KG1 (cell line): ENCODE measurements around the gene ARL10.

Experiments used
- DNase-seq: peaks from one replicate; lab custom pipeline; 2025; lab: John Stamatoyannopoulos, UW

ARL10 gene, protein sequence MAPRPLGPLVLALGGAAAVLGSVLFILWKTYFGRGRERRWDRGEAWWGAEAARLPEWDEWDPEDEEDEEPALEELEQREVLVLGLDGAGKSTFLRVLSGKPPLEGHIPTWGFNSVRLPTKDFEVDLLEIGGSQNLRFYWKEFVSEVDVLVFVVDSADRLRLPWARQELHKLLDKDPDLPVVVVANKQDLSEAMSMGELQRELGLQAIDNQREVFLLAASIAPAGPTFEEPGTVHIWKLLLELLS

DNA sequence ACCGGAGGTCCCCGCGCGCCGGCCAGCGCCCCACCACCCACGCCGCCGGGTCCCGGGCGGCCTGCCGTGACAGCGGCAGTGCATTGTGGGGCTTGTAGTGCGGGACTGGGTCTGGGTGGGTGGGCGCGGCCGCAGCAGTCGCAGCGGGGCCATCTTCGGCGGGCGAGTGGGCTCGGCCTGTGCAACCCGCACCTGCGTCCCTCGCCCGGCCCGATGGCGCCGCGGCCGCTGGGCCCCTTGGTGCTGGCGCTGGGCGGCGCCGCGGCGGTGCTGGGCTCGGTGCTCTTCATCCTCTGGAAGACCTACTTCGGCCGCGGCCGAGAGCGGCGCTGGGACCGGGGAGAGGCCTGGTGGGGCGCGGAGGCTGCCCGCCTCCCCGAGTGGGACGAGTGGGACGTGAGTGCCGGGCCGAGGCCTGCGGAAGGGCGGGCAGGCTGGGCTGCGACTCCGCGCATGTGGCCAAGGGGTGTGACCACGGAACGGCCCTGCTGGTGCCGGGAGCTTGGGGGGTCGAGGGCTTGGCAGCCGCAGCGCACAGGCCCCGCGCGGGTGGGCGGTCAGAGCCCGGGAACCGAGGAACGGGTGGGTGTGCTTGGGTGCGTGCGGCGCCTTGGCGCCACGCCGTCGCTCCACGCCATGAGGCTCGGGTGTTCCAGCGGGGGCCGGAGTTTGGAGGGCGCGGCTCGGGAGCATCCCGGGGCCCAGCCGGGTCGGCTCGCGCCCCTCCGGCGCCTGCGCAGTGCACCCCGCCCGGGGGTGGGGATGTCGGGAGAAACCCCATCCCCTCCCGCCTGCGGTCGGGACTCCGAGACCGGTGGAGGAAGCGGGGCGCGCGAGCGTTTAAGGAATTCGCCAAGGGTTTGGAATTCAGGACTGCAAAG lies at the start of gene ARL10:
Gene ARL10 (plus strand): TSS at position 137 of the 881 bp plus-strand sequence. CDS start 77 bp downstream, at position 214.
- no peak for DNase-seq

DNA sequence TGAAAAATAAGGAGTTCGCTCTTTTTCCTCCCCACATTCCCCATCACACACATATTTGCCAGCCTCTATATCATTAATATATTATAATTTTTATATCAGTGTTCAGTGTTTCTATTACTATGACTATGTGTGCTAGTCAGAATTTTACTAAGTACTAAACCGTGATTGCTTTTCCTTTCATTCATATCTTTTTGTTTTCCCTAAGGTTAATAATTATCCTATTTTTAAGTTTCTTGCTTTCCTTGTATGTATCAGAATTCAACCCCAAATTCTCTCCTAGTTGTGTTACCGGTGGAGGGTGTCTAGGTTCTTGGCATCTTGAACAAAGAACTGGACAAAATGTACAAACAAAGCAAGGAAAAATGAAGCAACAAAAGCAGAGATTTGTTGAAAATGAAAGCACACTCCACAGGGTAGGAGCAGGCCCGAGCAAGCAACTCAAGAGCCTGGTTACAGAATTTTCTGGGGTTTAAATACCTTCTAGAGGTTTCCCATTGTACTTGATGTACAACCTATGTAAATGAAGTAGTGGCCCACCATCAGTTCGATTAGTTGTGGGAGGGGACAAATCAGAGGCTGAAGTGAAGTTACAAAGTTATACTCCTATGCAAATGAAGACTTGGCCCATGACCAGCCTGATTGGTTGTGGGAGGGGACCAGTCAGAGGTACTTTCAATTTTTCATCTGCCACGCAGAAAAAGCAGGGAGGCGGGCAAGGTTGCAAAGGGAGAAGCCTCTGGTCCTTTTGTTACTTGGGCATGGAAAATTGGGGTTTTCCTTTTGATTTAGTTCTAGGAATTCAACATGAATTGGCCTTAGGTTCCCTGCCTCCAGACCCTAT lies 47.5 kb upstream of the ARL10 start:
- no peak for DNase-seq

DNA sequence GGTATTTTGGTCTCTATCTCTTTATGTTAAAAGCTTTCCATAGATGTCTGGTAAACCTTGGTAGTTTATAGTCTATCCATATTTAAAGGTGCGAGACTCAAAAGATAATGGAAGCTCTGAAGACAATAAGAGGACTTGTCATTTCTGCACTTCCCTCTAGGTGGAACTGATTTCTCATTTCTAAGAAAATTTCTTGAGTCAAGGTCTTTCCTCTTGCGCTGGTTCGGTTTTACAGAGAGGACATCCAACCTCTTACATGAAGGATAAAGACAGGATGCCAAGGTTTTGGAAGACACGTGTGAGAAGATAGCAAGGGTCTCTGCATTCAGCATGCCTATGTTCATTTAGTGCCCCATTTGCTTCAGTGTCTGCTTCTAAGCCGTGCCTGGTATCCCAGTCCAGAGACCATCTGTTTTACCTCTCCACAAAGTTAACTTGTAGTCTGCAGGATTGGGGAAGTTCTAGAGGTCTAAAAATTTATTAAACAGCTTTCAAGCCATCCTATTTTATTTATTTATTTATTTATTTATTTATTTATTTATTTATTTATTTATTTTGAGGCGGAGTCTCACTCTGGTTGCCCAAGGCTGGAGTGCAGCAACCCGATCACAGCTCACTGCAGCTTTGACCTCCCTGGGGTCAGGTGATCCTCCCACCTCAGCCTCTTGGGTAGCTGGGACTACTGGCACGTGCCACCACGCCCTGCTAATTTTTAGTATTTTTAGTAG lies 45.3 kb upstream of the ARL10 start:
- DNase-seq, result no peak

DNA sequence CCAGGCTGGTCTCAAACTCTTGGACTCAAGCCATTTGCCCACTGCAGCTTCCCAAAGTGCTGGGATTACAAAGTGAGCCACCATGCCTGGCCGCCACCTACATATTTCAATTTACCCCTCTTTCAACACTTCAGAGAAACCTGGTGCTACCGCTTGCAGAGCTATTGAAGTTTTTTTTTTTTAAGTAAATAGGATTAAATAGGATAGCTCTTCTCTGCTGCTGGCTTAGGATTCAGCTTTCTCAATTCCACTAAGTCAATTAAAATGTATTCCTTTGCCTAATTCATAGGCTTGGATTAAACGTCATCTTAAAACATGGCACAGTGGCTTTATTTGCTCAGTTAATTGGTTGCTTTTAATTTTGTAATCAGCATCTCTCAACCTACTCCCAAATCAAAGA lies 44.7 kb upstream of the ARL10 start:
- no peak for DNase-seq

DNA sequence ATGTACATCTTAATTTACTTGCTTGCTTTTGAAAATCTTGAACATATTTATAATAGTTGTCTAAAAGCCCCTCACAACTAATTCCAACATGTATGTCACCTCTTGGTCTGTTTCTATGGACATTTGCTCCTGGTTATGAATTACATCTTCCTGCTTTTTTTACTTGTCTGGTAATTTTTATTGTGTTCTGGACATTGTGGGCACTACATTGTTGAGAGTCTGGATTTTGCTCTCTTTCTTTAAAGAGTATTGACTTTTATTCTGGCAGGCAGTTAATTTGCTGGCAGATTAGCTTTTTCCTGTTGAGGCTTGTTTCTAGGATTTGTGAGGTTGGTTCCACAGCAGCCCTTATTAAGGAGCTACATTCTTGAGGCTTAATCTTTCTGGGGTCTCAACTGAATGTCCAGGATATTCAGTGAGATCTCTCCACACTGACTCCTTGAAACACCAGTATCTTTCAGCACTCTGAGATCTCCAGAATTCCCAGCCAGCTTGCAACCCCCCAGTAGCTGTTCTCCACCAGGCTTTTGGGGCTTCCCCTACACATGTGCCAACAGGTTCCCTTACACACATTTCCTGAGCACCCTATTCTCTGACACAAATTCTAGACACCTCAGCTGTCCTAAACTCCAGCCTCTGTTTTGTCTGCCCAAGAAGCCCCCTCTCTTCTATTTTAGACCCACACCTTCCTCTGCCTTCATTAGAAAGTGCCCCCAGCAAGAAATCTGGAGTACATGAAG lies 31.1 kb upstream of the ARL10 start:
- no peak for DNase-seq

DNA sequence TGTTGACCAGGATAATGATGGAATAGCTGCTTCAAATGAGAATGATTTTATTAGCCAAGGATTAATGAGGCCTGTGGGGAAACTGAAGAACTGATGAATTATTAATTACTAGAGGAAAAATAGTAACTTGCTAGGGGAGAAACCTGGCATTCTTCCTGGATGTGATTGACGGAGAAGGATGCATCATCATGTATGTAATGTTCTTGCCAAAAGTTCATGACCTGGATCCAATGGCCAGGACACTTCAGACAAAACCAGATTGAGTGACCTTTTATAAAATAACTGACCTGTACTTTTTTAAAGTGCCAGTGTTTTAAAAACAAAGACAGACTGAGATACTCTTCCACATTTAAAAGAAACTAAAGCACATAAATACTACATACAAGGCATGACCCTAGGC lies 27.4 kb upstream of the ARL10 start:
- DNase-seq, result no peak

DNA sequence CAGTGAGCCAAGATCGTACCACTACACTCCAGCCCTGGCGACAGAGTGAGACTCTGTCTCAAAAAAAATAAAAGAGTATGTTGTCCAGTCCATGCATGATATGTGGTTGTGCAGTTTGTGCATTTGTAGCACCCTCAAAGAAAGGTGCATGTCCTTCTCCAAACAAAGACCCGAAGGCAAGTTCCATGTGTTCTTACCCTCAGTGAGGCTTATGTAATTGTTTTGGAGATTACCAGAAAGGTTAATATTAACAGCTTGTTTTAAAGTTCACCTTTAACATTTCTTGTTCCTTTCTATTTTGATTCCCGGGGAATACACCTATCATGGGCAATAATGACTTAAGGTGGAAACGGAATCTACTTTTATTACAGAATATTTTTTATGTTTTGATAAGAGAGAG lies 26.0 kb upstream of the ARL10 start:
- no peak for DNase-seq

DNA sequence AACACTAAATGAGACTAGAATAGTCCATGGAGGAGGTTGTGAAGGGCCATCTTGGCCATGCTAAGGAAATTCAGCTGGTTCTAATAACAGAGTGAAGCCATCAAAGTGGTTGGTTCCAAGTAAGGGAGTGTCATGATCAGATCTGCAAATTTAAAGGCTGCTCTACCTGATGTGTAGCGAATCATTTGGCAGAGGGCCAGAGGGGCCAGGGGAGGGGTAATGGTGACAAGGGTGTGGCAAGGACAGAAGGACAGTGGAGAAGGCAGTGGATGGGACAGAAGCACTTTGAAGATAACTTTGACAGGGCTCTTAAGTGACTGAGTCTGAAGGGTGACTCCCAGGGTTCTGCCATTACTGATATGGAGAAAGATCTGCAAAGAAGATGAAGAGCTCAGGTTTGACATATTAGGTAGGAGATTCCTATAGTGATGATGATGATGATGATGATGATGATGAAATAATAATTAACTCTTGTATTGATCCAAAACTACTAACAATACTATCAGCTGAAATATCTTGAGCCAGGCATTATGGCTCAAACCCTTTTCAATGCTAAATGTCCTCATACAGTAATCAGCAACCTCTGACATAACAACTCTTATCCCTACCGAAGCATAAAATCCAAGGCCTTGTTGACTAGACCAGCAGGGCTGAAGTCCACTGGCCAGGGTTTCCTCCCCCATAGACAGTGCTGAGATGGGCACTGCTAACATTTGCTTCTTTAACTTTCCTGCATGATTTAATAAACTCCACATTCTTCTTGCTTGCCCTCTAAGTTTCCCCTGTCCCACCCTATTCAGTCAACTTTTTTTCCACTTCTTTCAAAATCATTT lies 23.7 kb upstream of the ARL10 start:
- no peak for DNase-seq

DNA sequence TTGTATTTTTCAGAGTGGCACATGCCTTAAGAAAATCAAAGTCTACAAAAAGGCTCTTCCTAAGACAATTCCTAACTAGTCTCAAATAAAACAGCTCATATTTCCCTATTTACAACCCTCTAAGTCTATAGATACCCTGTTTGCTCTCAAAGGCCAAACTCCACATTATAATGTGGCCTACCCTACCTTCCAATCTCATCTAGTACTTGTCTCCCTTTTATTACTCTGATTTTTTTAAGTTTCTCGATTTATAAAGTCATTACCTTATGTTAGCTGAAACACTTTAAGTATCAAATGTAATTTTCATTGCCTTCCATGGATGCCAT lies 23.2 kb upstream of the ARL10 start:
- DNase-seq, result no peak

DNA sequence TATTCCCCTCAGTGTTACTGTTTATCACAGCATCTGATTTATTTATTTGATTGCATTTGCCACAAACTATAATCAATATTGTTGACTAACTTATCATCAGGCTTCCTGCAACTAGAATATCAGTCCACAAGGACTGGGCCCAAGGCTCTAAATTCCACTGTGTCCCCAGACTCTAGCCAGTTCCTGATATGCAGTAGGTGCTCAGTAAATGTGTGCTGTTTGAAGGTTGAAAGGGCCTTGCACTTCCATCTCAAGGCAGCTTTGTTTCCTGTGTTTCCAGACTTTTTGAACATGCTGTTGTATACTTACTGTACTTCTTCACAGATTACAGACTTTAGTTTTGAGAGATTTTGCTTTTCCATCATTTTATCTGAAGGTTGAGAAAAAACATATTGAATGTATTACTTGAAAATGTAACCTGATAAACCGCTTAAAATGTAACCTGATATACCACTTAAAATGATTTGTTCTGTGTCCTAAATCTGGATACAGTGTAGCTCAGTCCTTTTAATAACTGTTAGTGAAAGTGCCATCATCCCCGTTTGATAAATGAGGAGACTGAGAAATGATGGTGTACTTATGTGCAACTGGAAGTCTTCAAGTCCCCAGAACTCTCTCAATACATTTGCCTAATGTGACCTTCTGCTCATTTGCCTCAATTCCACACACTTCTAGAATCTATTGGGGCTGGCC lies 22.4 kb upstream of the ARL10 start:
- no peak for DNase-seq

DNA sequence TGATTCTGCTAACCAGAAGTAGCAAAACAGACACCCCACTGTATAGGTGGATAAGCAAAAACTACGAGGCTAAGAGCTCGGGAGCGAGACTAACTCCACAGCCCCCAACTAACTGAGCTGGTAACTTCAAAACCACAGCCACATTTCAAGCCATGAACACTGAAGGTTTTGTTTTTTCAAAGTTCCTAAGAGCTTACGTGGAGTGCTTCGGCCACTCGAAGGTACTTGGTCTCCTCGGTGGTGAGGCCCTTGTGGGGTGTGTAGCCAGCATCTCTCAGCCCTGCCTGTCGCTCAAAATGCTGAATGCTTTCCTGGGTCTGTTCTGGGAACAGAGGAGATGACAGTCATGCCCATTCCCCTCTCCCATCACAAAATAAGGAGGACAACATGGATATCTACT lies 14.9 kb upstream of the ARL10 start:
- DNase-seq, result no peak

DNA sequence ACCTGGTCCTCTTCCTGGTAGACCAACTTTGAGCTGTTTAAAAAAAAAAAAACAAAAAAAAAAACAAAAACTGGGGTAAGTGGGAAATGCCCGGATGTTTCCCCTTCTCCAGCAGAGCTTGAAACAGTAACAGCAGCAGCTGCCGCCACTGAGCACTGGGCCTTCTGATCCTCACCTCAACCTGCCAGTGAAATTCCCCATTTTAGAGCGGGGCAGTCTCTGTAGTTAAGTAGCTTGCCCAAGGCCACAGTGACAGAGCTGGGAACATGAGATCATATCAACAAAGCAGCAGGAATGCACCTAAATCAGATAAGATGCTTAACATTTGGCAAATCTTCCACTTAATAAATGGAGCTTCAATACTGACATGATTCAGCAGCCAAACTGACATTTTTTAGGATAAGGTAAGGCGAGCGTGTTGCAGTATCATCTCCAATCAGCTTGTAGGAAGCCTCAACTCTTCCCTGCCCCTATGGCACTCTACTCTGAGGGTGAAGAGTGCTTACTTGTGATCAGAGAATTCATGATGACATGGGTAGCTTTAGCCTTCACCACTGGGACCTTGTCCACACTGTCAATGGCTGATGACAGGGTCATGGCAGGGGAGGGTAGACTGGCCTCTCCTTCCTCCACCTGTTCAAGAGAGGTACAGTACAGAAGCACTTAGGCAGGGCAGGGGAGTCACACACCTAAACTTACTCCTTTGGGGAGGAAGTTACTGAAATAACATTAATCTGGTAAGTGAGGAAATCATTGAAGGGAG lies 13.0 kb upstream of the ARL10 start:
- DNase-seq, result no peak

DNA sequence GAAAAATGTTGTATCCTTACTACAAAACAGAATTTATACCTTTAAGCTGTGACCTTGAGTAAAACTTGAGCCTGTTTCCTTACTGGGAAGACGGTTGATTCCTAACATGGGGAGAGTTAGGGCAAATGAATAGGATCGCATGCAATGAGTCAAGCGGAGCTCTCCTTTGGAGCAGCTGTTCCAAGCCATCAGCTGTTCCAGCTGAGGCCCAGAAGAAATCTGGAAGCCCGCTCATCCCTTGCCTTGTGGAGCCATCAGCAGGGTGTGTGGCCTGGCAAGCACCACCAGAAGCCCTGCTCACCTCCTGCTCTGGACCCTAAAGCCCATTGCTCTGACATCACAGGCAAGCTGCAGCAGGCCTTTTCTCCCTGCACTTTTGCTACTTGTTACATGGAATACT lies 11.8 kb upstream of the ARL10 start:
- no peak for DNase-seq

DNA sequence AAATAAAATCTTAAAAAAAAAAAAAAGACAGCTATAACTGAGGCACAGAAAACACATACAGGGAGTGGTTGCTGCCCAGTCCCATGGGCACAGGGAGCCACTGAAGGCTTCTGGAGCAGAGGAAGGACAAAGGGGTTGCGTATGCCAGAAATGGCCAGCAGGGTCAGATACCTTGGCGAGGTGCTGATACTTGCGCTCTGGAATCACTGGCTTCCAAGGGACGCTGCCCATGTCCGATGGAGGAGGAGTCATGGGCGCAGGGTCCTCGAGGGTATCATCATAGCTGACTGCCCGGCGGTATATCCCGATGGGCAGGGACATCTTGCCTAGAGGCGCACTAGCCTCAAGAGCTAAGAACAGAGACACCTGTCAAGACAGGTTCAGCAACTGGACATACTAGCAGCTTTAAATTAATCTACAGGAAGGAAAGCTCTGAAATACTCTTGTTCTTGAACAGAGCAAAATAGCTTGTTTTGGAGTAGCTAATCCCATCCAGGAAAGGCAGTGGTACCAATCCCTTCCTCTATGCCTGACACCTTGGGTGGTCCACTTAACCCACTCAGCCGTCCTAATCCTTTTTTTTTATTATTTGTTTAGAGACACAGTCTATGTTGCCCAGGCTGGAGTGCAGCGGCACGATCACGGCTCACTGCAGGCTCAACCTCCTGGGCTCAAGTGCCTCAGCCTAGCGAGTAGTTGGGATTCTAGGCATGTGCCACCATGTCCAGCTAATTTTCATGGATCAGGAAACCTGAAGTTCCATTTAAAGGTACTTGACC lies 9.7 kb upstream of the ARL10 start:
- DNase-seq, result no peak

DNA sequence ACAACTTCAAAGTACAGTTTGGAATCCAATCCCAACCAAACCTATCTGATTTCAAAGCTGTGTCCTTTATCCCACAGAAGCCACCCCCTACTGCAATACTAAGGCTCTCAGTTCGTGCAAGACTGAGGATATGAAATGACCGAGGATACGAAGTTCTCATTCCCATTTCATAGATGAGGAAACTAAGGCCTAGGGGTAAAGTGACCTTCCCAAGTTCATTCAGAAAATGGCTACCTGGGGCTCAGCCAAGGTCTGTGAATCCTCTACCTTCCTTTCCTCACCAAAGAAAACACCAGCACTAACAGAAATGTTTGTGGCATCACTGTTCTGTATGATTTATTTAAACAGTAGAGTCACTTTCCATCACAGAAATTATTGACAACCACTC lies 9.1 kb upstream of the ARL10 start:
- no peak for DNase-seq

DNA sequence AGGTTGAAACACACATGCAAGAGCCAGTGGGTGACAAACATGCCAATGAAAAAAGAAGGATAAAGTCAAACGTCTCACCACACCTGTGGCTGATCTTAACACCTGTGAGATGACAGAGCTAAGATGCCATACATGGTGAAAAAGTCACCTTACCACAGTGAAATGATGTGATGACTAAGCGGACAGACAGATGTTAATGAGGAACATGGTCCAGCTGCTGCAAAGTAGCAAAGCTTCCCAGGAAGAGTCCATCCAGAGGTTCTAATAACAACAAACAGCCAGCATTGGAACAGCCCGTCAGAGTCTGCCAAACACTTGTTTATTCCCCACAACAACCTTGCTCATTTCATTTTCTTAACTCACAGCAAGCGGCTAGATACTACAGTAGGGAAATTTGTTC lies 5.6 kb upstream of the ARL10 start:
- DNase-seq, result no peak

DNA sequence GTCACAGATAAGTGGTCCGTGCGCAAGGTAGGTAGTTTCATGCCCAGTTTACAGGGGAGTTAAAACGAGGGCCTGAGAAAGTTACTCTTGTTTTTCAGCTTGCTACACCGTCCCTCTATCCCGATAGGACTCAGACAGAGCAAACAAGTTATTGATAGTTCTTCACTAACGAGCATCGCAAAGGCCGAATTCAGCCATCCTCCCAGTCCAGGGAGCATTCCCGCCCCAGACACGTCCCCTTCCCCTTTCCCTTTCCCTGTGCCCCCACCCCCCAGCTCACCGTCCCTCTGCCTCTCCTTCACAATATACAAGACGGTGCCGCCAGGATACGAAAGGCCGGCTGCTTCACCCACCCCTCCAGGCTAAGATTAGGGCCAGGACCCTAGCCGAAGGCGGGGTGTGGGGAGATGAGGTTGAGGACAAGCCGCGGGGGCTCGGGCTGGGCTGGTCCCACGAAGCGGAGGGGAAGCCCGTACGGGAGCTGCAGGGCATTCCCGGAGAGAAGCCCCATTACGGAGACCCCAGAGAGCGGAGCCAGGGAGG lies 4.3 kb upstream of the ARL10 start:
- DNase-seq, result no peak
